ENCODE measurements around the gene ZNF771.

DNA sequence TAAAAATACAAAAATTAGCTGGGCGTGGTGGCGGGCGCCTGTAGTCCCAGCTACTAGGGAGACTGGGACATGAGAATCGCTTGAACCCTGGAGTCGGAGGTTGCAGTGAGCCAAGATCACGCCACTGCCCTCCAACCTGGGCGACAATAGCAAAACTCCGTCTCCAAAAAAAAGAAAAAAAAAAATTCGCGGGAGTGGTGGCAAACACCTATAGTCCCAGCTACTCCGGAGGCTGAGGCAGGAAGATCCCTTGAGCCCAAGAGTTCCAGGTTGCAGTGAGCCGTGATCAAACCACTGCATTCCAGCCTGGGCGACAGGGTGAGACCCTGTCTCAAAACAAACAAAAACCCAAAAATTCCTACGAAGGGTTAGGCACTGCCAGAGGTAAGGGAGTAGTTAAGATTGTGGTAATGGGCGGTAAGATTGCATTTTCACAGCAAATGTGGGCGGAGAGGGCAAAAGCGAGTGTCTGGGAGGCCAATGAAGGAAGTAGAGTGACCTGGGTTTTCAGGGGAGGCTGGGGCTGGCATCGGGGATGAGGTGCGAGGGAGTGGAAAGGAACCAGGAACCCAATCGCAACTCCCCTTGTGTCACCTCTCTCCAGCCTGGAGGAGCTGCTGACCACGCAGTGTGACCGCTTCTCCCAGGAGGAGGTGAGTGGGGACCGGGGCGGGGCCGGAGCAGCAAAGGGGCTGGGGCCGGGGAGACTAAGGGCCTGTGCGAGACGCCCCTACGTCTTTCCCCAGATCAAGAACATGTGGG lies 30.2 kb upstream of the ZNF771 start:
- TF ChIP-seq POLR2AphosphoS5 (IDR thresholded peaks at IDR 0.05; ENCODE audit: low read depth) (no peak), EZH2phosphoT487 (IDR thresholded peaks at IDR 0.05; ENCODE audit: unreplicated experiment) (no peak), JUNB (IDR thresholded peaks at IDR 0.05; ENCODE audit: unreplicated experiment) (no peak), EZH2 (IDR thresholded peaks at IDR 0.05; ENCODE audit: low read depth, unreplicated experiment) (no peak)
- TF ChIP-seq, protein P1, sequence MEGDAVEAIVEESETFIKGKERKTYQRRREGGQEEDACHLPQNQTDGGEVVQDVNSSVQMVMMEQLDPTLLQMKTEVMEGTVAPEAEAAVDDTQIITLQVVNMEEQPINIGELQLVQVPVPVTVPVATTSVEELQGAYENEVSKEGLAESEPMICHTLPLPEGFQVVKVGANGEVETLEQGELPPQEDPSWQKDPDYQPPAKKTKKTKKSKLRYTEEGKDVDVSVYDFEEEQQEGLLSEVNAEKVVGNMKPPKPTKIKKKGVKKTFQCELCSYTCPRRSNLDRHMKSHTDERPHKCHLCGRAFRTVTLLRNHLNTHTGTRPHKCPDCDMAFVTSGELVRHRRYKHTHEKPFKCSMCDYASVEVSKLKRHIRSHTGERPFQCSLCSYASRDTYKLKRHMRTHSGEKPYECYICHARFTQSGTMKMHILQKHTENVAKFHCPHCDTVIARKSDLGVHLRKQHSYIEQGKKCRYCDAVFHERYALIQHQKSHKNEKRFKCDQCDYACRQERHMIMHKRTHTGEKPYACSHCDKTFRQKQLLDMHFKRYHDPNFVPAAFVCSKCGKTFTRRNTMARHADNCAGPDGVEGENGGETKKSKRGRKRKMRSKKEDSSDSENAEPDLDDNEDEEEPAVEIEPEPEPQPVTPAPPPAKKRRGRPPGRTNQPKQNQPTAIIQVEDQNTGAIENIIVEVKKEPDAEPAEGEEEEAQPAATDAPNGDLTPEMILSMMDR (conservative IDR thresholded peaks at IDR 0.05; ENCODE audit: low read depth in 2 of 2) = no peak
